HEK293 (cell line): ENCODE results near the gene KLC4.

Source experiments
- FEZF1 ChIP-seq: fragments of 450-650 bp; formaldehyde crosslinking; IDR thresholded peaks from 2 replicates; pipeline ENCODE4 v1.5.1; 2016; ENCODE audit warnings: missing biosample characterization, missing genetic modification characterization
- GLI2 ChIP-seq: fragments of 450-650 bp; formaldehyde crosslinking; IDR thresholded peaks from 2 replicates; pipeline ENCODE4; 2017; ENCODE audit warnings: missing biosample characterization, missing genetic modification characterization, low read depth, borderline replicate concordance
- HOXC10 ChIP-seq: sonication (generic); formaldehyde crosslinking; IDR thresholded peaks from 2 replicates; pipeline ENCODE4 v1.8.1; 2023; ENCODE audit warnings: mild to moderate bottlenecking, missing genetic modification reagents
- KLF8 ChIP-seq: fragments of 450-650 bp; formaldehyde crosslinking; IDR thresholded peaks from 2 replicates; pipeline ENCODE4 v1.5.1; 2016; ENCODE audit warnings: missing biosample characterization, missing genetic modification characterization
- REPIN1 ChIP-seq: fragments of 450-650 bp; formaldehyde crosslinking; IDR thresholded peaks from 2 replicates; pipeline ENCODE4 v1.5.1; 2017; ENCODE audit warnings: missing biosample characterization, missing genetic modification characterization, low read depth
- SP3 ChIP-seq: fragments of 450-650 bp; formaldehyde crosslinking; IDR thresholded peaks from 2 replicates; pipeline ENCODE4 v1.5.1; 2016; ENCODE audit warnings: missing biosample characterization, missing genetic modification characterization
- ZBTB8A ChIP-seq: fragments of 450-650 bp; formaldehyde crosslinking; IDR thresholded peaks from 2 replicates; pipeline ENCODE4 v1.5.1; 2016; ENCODE audit warnings: missing biosample characterization, missing genetic modification characterization
- ZFHX2 ChIP-seq: fragments of 450-650 bp; formaldehyde crosslinking; conservative IDR thresholded peaks from 2 replicates; pipeline ENCODE4 v1.5.1; 2016; ENCODE audit warnings: missing biosample characterization, missing genetic modification characterization
- ZIC2 ChIP-seq: fragments of 450-650 bp; formaldehyde crosslinking; IDR thresholded peaks from 2 replicates; pipeline ENCODE4 v1.5.1; 2016; ENCODE audit warnings: missing biosample characterization, missing genetic modification characterization
- ZNF2 ChIP-seq: fragments of 450-650 bp; formaldehyde crosslinking; IDR thresholded peaks from 2 replicates; pipeline ENCODE4 v1.5.1; 2016; ENCODE audit warnings: missing biosample characterization, missing genetic modification characterization
- ZNF24 ChIP-seq: fragments of 450-650 bp; formaldehyde crosslinking; IDR thresholded peaks from 2 replicates; pipeline ENCODE4 v1.5.1; 2016; ENCODE audit warnings: missing biosample characterization, missing genetic modification characterization
- ZNF341 ChIP-seq: fragments of 450-650 bp; formaldehyde crosslinking; IDR thresholded peaks from 2 replicates; pipeline ENCODE4; 2016; ENCODE audit warnings: low read depth, missing biosample characterization, missing genetic modification characterization
- ZNF37A ChIP-seq: fragments of 450-650 bp; IDR thresholded peaks from 2 replicates; pipeline ENCODE4 v1.5.1; 2018; ENCODE audit warnings: missing biosample characterization, missing genetic modification characterization
- ZNF600 ChIP-seq: fragments of 450-650 bp; formaldehyde crosslinking; IDR thresholded peaks from 2 replicates; pipeline ENCODE4 v1.5.1; 2016; ENCODE audit warnings: missing biosample characterization, missing genetic modification characterization
- ZNF629 ChIP-seq: fragments of 450-650 bp; formaldehyde crosslinking; IDR thresholded peaks from 2 replicates; pipeline ENCODE4 v1.5.1; 2017; ENCODE audit warnings: missing biosample characterization, missing genetic modification characterization
- ZNF660 ChIP-seq: fragments of 450-650 bp; IDR thresholded peaks from 2 replicates; pipeline ENCODE4 v1.5.1; 2018; ENCODE audit warnings: missing biosample characterization, mild to moderate bottlenecking, missing genetic modification characterization
- ZNF76 ChIP-seq: fragments of 450-650 bp; formaldehyde crosslinking; IDR thresholded peaks from 2 replicates; pipeline ENCODE4; 2016; ENCODE audit warnings: low read depth, missing biosample characterization, missing genetic modification characterization, borderline replicate concordance
- ZNF777 ChIP-seq: fragments of 450-650 bp; formaldehyde crosslinking; IDR thresholded peaks from 2 replicates; pipeline ENCODE4 v1.5.1; 2017; ENCODE audit warnings: missing biosample characterization, missing genetic modification characterization, borderline replicate concordance
- ZXDB ChIP-seq: fragments of 450-650 bp; formaldehyde crosslinking; IDR thresholded peaks from 2 replicates; pipeline ENCODE4 v1.5.1; 2016; ENCODE audit warnings: missing biosample characterization, missing genetic modification characterization
- TF ChIP-seq, protein P1 (sequence below): fragments of 450-650 bp; formaldehyde crosslinking; conservative IDR thresholded peaks from 2 replicates; pipeline ENCODE4 v1.5.1; 2016; ENCODE audit warnings: low read depth, missing biosample characterization, missing genetic modification characterization
- TF ChIP-seq, protein P2 (sequence below): fragments of 450-650 bp; formaldehyde crosslinking; IDR thresholded peaks from 2 replicates; pipeline ENCODE4 v1.5.1; 2016; ENCODE audit warnings: missing biosample characterization, missing genetic modification characterization
- TF ChIP-seq, protein P3 (sequence below): sonication (generic); formaldehyde crosslinking; IDR thresholded peaks from 2 replicates; pipeline ENCODE4 v1.8.1; 2022; ENCODE audit warnings: mild to moderate bottlenecking, moderate library complexity, missing genetic modification reagents
- TF ChIP-seq, protein P4 (sequence below): fragments of 450-650 bp; formaldehyde crosslinking; IDR thresholded peaks from 2 replicates; pipeline ENCODE4 v1.5.1; 2017; ENCODE audit warnings: missing biosample characterization, mild to moderate bottlenecking, missing genetic modification characterization, moderate library complexity
- TF ChIP-seq, protein P5 (sequence below): IDR thresholded peaks from 2 replicates; pipeline ENCODE4 v1.6.1; 2011; ENCODE audit warnings: mild to moderate bottlenecking, low read depth, low read length, borderline replicate concordance
- TF ChIP-seq, protein P6 (sequence below): fragments of 450-650 bp; formaldehyde crosslinking; IDR thresholded peaks from 2 replicates; pipeline ENCODE4 v1.5.1; 2016; ENCODE audit warnings: missing biosample characterization, missing genetic modification characterization
- TF ChIP-seq, protein P7 (sequence below): fragments of 450-650 bp; formaldehyde crosslinking; IDR thresholded peaks from 2 replicates; pipeline ENCODE4 v1.5.1; 2017; ENCODE audit warnings: missing biosample characterization, missing genetic modification characterization

The KLC4 gene

DNA sequence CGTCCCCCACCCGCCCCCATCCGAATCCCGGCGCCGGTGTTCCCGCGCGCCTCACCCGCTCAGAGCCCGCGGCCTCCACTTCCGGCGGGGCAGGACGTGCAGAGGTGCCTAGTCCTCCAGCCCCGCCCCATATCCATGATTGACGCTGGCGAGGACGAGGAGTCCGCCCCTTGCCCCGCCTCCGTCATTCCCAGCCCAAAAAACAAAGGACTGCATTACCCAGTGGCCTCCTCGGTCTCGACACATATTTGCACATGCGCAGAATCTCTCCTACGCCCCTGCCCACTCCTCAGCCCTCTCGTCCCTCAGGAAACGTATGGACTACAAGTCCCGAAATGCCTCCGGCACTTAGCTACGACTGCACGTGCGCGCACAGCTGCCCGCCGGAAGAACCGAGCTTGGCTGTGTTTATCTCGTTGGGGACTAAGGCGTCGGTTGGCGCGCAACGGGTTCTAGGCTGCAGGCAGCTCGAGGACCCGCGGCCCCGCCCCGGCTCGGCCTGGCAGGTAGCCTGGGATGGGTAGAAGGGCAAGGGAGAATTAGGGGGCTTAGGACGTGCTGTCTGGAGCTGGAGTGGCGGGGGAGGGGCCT, 45.5 kb upstream of the KLC4 start, which contains the start of the genes KLHDC3 and MEA1 (continued):
- peak; percentile 98 for TF ChIP-seq ZNF777
- peak; percentile 47; the same call in 1 of the 2 replicates for TF ChIP-seq KLF8 (tag by site-specific recombination)
- TF ChIP-seq GLI2 (tag by site-specific recombination) = no peak
- no peak for TF ChIP-seq ZNF37A (tag by site-specific recombination)
- TF ChIP-seq ZNF2 (tag by site-specific recombination) = no peak; the same call in 1 of the 2 replicates
- TF ChIP-seq REPIN1 (tag by site-specific recombination) = no peak
- peak; percentile 73 for TF ChIP-seq ZBTB8A
- no peak; the same call in 1 of the 2 replicates for TF ChIP-seq ZNF24 (tag by site-specific recombination)
- no peak for TF ChIP-seq FEZF1 (tag by site-specific recombination)
- peak; percentile 69; the same call in 1 of the 2 replicates for TF ChIP-seq ZFHX2 (tag by site-specific recombination)
- peak; percentile 18; the same call in 1 of the 2 replicates for TF ChIP-seq ZIC2
- TF ChIP-seq SP3 = peak; percentile 97
- 0 out of 2 replicates have a peak, but pooled peaks have one; percentile 2 for TF ChIP-seq ZNF660 (tag by site-specific recombination)
- TF ChIP-seq, protein P1, sequence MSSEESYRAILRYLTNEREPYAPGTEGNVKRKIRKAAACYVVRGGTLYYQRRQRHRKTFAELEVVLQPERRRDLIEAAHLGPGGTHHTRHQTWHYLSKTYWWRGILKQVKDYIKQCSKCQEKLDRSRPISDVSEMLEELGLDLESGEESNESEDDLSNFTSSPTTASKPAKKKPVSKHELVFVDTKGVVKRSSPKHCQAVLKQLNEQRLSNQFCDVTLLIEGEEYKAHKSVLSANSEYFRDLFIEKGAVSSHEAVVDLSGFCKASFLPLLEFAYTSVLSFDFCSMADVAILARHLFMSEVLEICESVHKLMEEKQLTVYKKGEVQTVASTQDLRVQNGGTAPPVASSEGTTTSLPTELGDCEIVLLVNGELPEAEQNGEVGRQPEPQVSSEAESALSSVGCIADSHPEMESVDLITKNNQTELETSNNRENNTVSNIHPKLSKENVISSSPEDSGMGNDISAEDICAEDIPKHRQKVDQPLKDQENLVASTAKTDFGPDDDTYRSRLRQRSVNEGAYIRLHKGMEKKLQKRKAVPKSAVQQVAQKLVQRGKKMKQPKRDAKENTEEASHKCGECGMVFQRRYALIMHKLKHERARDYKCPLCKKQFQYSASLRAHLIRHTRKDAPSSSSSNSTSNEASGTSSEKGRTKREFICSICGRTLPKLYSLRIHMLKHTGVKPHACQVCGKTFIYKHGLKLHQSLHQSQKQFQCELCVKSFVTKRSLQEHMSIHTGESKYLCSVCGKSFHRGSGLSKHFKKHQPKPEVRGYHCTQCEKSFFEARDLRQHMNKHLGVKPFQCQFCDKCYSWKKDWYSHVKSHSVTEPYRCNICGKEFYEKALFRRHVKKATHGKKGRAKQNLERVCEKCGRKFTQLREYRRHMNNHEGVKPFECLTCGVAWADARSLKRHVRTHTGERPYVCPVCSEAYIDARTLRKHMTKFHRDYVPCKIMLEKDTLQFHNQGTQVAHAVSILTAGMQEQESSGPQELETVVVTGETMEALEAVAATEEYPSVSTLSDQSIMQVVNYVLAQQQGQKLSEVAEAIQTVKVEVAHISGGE = peak; percentile 93
- peak; percentile 49; the same call in 1 of the 2 replicates for TF ChIP-seq ZNF629 (tag by site-specific recombination)
- TF ChIP-seq ZNF341 (tag by site-specific recombination) = no peak
- peak; percentile 47; the same call in 1 of the 2 replicates for TF ChIP-seq ZNF600
- TF ChIP-seq, protein P2, sequence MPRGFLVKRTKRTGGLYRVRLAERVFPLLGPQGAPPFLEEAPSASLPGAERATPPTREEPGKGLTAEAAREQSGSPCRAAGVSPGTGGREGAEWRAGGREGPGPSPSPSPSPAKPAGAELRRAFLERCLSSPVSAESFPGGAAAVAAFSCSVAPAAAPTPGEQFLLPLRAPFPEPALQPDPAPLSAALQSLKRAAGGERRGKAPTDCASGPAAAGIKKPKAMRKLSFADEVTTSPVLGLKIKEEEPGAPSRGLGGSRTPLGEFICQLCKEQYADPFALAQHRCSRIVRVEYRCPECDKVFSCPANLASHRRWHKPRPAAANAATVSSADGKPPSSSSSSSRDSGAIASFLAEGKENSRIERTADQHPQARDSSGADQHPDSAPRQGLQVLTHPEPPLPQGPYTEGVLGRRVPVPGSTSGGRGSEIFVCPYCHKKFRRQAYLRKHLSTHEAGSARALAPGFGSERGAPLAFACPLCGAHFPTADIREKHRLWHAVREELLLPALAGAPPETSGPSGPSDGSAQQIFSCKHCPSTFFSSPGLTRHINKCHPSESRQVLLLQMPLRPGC (tag by site-specific recombination) = 0 out of 2 replicates have a peak, but pooled peaks have one; percentile 6
- TF ChIP-seq ZNF76 (tag by site-specific recombination) = peak; percentile 96
- peak; percentile 97 for TF ChIP-seq ZXDB (tag by site-specific recombination)
- TF ChIP-seq, protein P3, sequence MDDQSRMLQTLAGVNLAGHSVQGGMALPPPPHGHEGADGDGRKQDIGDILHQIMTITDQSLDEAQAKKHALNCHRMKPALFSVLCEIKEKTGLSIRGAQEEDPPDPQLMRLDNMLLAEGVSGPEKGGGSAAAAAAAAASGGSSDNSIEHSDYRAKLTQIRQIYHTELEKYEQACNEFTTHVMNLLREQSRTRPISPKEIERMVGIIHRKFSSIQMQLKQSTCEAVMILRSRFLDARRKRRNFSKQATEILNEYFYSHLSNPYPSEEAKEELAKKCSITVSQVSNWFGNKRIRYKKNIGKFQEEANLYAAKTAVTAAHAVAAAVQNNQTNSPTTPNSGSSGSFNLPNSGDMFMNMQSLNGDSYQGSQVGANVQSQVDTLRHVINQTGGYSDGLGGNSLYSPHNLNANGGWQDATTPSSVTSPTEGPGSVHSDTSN (CRISPR knock-in tag) = peak; percentile 95
- TF ChIP-seq, protein P4, sequence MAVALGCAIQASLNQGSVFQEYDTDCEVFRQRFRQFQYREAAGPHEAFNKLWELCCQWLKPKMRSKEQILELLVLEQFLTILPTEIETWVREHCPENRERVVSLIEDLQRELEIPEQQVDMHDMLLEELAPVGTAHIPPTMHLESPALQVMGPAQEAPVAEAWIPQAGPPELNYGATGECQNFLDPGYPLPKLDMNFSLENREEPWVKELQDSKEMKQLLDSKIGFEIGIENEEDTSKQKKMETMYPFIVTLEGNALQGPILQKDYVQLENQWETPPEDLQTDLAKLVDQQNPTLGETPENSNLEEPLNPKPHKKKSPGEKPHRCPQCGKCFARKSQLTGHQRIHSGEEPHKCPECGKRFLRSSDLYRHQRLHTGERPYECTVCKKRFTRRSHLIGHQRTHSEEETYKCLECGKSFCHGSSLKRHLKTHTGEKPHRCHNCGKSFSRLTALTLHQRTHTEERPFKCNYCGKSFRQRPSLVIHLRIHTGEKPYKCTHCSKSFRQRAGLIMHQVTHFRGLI (tag by site-specific recombination) = peak; percentile 94
- no peak for TF ChIP-seq HOXC10 (CRISPR knock-in tag)
- TF ChIP-seq, protein P5, sequence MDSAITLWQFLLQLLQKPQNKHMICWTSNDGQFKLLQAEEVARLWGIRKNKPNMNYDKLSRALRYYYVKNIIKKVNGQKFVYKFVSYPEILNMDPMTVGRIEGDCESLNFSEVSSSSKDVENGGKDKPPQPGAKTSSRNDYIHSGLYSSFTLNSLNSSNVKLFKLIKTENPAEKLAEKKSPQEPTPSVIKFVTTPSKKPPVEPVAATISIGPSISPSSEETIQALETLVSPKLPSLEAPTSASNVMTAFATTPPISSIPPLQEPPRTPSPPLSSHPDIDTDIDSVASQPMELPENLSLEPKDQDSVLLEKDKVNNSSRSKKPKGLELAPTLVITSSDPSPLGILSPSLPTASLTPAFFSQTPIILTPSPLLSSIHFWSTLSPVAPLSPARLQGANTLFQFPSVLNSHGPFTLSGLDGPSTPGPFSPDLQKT = peak; percentile 46; the same call in 1 of the 2 replicates
- TF ChIP-seq, protein P6, sequence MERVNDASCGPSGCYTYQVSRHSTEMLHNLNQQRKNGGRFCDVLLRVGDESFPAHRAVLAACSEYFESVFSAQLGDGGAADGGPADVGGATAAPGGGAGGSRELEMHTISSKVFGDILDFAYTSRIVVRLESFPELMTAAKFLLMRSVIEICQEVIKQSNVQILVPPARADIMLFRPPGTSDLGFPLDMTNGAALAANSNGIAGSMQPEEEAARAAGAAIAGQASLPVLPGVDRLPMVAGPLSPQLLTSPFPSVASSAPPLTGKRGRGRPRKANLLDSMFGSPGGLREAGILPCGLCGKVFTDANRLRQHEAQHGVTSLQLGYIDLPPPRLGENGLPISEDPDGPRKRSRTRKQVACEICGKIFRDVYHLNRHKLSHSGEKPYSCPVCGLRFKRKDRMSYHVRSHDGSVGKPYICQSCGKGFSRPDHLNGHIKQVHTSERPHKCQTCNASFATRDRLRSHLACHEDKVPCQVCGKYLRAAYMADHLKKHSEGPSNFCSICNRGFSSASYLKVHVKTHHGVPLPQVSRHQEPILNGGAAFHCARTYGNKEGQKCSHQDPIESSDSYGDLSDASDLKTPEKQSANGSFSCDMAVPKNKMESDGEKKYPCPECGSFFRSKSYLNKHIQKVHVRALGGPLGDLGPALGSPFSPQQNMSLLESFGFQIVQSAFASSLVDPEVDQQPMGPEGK (tag by site-specific recombination) = peak; percentile 3
- TF ChIP-seq, protein P7, sequence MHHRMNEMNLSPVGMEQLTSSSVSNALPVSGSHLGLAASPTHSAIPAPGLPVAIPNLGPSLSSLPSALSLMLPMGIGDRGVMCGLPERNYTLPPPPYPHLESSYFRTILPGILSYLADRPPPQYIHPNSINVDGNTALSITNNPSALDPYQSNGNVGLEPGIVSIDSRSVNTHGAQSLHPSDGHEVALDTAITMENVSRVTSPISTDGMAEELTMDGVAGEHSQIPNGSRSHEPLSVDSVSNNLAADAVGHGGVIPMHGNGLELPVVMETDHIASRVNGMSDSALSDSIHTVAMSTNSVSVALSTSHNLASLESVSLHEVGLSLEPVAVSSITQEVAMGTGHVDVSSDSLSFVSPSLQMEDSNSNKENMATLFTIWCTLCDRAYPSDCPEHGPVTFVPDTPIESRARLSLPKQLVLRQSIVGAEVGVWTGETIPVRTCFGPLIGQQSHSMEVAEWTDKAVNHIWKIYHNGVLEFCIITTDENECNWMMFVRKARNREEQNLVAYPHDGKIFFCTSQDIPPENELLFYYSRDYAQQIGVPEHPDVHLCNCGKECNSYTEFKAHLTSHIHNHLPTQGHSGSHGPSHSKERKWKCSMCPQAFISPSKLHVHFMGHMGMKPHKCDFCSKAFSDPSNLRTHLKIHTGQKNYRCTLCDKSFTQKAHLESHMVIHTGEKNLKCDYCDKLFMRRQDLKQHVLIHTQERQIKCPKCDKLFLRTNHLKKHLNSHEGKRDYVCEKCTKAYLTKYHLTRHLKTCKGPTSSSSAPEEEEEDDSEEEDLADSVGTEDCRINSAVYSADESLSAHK = no peak
